ENCODE measurements around the gene FGD5. TPM values are rescaled to one million over a fixed set of nuclear protein-coding genes. Genes with fewer than 3 reads are reported as not detected.

FGD5 gene
- polyA plus RNA-seq, 1 donor (not counting 4 experiments of a cell fraction or from before 2014, with no cell fraction given) = not detected

GRCh38 chr3:14806641-14807263 lies 12.0 kb upstream of the FGD5 start:
- no peaks in the 10 kb centered on the region for H3K79me2 ChIP-seq (ENCODE audit: control insufficient read depth, insufficient read depth, low read length)
- no peaks in the 10 kb centered on the region for H3K4me1 ChIP-seq (ENCODE audit: control insufficient read depth, extremely low read depth, insufficient read depth, low read length)
- H3K4me2 ChIP-seq (ENCODE audit: control insufficient read depth, extremely low read depth, insufficient read depth, low read depth, low read length) = no peak overlapping the region
- no peaks in the 10 kb centered on the region for H3K36me3 ChIP-seq (ENCODE audit: control insufficient read depth in 2 of 2, extremely low read depth in 1 of 2, insufficient read depth in 2 of 2, low read length in 2 of 2)
- peaks cover 31% of the 10 kb centered on the region for H3K27me3 ChIP-seq (ENCODE audit: control insufficient read depth, extremely low read depth, insufficient read depth, low read length)
- H3K4me3 ChIP-seq (ENCODE audit: control insufficient read depth in 2 of 3, extremely low read depth in 1 of 3, insufficient read depth in 2 of 3, low read depth in 1 of 3, low read length in 3 of 3) = no peak overlapping the region
- FAIRE-seq (no peak), DNase-seq (ENCODE audit: low read depth, low spot score) (no peak)
- H3K9ac ChIP-seq (ENCODE audit: control insufficient read depth, extremely low read depth, insufficient read depth, low read length) = no peak overlapping the region
- H3K9me3 ChIP-seq (ENCODE audit: control insufficient read depth, low read depth, low read length) = no peaks in the 10 kb centered on the region
- no peak overlapping the region for H3K27ac ChIP-seq (ENCODE audit: control insufficient read depth, insufficient read depth, low read length)
- peaks cover 5% of the 10 kb centered on the region for H4K20me1 ChIP-seq (ENCODE audit: control insufficient read depth, extremely low read depth, insufficient read depth, low read length)
- no peak overlapping the region for H2AFZ ChIP-seq (ENCODE audit: control insufficient read depth, low read length)
- no peaks in the 10 kb centered on the region for H3K9me1 ChIP-seq (ENCODE audit: control insufficient read depth, extremely low read depth, insufficient read depth, low read length)
- dilution Hi-C loops (cut with MboI; ENCODE audit: extremely low pct_ligation_motif_present, low sequenced_read_pairs) = no loop called here
- TF ChIP-seq, protein P1, sequence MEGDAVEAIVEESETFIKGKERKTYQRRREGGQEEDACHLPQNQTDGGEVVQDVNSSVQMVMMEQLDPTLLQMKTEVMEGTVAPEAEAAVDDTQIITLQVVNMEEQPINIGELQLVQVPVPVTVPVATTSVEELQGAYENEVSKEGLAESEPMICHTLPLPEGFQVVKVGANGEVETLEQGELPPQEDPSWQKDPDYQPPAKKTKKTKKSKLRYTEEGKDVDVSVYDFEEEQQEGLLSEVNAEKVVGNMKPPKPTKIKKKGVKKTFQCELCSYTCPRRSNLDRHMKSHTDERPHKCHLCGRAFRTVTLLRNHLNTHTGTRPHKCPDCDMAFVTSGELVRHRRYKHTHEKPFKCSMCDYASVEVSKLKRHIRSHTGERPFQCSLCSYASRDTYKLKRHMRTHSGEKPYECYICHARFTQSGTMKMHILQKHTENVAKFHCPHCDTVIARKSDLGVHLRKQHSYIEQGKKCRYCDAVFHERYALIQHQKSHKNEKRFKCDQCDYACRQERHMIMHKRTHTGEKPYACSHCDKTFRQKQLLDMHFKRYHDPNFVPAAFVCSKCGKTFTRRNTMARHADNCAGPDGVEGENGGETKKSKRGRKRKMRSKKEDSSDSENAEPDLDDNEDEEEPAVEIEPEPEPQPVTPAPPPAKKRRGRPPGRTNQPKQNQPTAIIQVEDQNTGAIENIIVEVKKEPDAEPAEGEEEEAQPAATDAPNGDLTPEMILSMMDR (optimal IDR thresholded peaks at IDR 0.05 in 1 of 3, IDR thresholded peaks at IDR 0.05 in 1 of 3, conservative IDR thresholded peaks at IDR 0.05 in 1 of 3; ENCODE audit: extremely low read depth in 1 of 3, insufficient read depth in 2 of 3, low read length in 3 of 3) = no peak
- no peak for TF ChIP-seq EZH2 (IDR thresholded peaks at IDR 0.05; ENCODE audit: low read length)

GRCh38 chr3:14808025-14808424 lies 10.7 kb upstream of the FGD5 start:
- no peaks in the 10 kb centered on the region for H3K79me2 ChIP-seq (ENCODE audit: control insufficient read depth, insufficient read depth, low read length)
- H3K9me1 ChIP-seq (ENCODE audit: control insufficient read depth, extremely low read depth, insufficient read depth, low read length) = no peaks in the 10 kb centered on the region
- TF ChIP-seq, protein P1 (optimal IDR thresholded peaks at IDR 0.05 in 1 of 3, IDR thresholded peaks at IDR 0.05 in 1 of 3, conservative IDR thresholded peaks at IDR 0.05 in 1 of 3; ENCODE audit: extremely low read depth in 1 of 3, insufficient read depth in 2 of 3, low read length in 3 of 3) = no peak
- no peak for TF ChIP-seq EZH2 (IDR thresholded peaks at IDR 0.05; ENCODE audit: low read length)
- dilution Hi-C loops (cut with MboI; ENCODE audit: extremely low pct_ligation_motif_present, low sequenced_read_pairs) = no loop called here
- no peaks in the 10 kb centered on the region for H3K9me3 ChIP-seq (ENCODE audit: control insufficient read depth, low read depth, low read length)
- no peaks in the 10 kb centered on the region for H3K36me3 ChIP-seq (ENCODE audit: control insufficient read depth in 2 of 2, extremely low read depth in 1 of 2, insufficient read depth in 2 of 2, low read length in 2 of 2)
- no peak overlapping the region for H3K27ac ChIP-seq (ENCODE audit: control insufficient read depth, insufficient read depth, low read length)
- no peak for DNase-seq (ENCODE audit: low read depth, low spot score)
- H3K4me1 ChIP-seq (ENCODE audit: control insufficient read depth, extremely low read depth, insufficient read depth, low read length) = no peaks in the 10 kb centered on the region
- no peak overlapping the region for H3K9ac ChIP-seq (ENCODE audit: control insufficient read depth, extremely low read depth, insufficient read depth, low read length)
- peaks cover 43% of the 10 kb centered on the region for H3K27me3 ChIP-seq (ENCODE audit: control insufficient read depth, extremely low read depth, insufficient read depth, low read length)
- H2AFZ ChIP-seq (ENCODE audit: control insufficient read depth, low read length) = no peak overlapping the region
- H3K4me2 ChIP-seq (ENCODE audit: control insufficient read depth, extremely low read depth, insufficient read depth, low read depth, low read length) = no peak overlapping the region
- H3K4me3 ChIP-seq (ENCODE audit: control insufficient read depth in 2 of 3, extremely low read depth in 1 of 3, insufficient read depth in 2 of 3, low read depth in 1 of 3, low read length in 3 of 3) = no peak overlapping the region
- H4K20me1 ChIP-seq (ENCODE audit: control insufficient read depth, extremely low read depth, insufficient read depth, low read length) = peaks cover 5% of the 10 kb centered on the region
- no peak for FAIRE-seq

Data from keratinocyte (primary cell).